GM12801 (cell line): Measurements from ENCODE around the gene LINGO4.

Source experiments
- TF ChIP-seq, protein P1 (sequence below): IDR thresholded peaks from one replicate; pipeline ENCODE4 v1.5.1; 2011; ENCODE audit warnings: control low read depth; ENCODE audit not compliant: insufficient read length; ENCODE audit errors: extremely low read depth

The LINGO4 gene

DNA sequence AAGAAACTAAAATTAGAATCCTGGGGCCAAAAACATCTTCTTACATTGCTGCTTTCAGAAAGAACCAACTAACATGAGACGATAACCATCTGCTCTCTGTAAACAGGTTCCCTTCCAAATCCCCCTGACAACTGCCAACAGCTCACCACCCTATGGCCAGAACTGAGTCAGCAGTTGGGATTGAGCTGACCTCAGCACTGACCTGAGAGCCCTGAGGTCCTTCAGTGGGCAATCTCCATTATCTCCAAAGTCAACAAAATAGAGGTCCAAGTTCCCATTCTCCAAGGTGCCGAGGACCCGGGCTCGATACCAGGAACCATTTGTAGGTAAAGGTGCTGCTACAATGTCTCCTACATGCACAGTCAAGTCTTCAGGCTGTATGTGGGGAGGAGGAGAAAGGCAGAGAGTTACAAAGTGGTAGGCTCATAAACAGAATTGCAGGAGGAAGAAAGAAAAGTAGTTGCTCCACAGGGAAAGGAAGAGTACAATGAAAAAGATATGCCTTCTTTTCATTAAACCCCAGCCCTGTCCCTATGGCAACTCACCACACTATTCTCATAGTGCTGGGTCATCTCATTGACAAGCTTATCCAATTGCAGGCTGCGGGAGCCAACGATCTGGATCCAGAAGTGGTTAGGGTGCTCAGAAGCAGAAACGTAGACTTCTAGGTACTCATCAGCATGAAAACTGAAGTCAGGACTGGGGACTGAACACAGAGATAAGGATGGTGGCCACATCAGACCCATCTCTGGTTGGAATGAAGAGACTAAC is 29.1 kb downstream of the LINGO4 start:
- TF ChIP-seq, protein P1, sequence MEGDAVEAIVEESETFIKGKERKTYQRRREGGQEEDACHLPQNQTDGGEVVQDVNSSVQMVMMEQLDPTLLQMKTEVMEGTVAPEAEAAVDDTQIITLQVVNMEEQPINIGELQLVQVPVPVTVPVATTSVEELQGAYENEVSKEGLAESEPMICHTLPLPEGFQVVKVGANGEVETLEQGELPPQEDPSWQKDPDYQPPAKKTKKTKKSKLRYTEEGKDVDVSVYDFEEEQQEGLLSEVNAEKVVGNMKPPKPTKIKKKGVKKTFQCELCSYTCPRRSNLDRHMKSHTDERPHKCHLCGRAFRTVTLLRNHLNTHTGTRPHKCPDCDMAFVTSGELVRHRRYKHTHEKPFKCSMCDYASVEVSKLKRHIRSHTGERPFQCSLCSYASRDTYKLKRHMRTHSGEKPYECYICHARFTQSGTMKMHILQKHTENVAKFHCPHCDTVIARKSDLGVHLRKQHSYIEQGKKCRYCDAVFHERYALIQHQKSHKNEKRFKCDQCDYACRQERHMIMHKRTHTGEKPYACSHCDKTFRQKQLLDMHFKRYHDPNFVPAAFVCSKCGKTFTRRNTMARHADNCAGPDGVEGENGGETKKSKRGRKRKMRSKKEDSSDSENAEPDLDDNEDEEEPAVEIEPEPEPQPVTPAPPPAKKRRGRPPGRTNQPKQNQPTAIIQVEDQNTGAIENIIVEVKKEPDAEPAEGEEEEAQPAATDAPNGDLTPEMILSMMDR = no peak

DNA sequence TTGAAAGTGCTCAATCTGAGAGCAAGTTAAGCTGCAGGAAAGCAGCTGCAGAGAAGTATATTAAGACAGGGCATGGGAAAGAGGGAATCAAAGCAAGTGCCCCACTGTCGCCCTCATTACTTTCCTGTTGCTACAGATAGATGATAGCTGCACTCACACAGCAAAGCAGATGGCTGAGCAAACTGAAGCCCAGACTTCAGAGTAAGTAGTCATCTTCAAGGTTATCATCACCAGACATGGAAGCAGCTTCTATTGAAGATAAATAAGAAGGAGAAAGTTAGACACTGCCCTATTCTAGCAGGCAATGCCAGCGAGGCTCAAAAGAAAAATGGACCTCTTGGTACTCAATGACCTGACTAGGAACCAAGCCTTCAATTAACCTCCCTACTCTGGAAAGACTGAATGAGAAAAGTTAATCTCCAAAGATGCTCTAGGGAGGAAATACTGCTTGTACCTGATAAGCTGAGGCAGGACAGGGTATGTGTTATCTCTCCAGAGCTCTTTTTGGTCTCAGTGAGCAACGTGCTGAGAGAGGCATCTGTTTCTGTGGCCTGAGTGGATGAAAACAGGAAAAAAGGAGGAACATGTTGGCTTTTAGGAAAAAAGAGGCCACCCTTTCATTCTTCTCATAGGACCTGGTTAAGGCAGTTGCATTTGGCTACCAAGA is 30.8 kb downstream of the LINGO4 start:
- TF ChIP-seq, protein P1 = no peak

DNA sequence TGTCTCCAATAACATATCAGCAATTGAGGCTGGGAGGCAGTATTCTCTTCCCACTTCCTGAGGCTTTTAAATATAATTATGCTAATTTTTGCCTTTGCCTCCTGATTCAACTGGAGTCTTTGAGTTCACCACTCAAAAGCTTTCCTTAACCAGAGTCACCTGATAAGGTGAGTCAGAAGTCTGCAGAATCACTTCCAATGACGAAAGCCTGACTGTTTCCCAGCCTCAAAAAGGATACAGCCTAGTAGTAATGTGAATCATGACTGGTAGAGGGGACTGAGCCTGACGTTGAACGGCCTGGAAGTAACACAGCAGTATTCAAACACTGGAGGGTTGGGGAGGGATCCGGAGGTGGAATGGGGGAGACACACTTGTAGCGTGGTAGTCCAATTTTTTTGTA is 31.5 kb downstream of the LINGO4 start:
- TF ChIP-seq, protein P1 = no peak

DNA sequence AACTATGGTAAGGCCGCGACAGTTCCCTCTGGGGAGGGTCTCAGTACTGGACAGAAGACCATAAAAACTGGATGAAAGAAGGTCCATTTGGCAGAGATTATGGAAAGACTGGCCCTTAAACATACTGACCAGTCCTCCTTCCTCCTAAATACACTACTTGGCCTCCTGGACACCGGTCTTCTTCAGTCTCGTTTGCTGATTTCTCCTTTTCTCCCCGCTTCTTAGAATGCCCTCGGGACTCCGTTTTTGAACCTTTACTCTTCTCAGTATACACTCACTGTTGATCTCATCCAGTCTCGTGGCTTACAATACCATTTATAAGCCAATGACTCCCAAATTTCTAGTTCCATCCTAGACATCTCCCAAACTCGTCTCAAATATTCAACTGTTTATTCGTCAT is 41.2 kb downstream of the LINGO4 start:
- TF ChIP-seq, protein P1 = no peak

DNA sequence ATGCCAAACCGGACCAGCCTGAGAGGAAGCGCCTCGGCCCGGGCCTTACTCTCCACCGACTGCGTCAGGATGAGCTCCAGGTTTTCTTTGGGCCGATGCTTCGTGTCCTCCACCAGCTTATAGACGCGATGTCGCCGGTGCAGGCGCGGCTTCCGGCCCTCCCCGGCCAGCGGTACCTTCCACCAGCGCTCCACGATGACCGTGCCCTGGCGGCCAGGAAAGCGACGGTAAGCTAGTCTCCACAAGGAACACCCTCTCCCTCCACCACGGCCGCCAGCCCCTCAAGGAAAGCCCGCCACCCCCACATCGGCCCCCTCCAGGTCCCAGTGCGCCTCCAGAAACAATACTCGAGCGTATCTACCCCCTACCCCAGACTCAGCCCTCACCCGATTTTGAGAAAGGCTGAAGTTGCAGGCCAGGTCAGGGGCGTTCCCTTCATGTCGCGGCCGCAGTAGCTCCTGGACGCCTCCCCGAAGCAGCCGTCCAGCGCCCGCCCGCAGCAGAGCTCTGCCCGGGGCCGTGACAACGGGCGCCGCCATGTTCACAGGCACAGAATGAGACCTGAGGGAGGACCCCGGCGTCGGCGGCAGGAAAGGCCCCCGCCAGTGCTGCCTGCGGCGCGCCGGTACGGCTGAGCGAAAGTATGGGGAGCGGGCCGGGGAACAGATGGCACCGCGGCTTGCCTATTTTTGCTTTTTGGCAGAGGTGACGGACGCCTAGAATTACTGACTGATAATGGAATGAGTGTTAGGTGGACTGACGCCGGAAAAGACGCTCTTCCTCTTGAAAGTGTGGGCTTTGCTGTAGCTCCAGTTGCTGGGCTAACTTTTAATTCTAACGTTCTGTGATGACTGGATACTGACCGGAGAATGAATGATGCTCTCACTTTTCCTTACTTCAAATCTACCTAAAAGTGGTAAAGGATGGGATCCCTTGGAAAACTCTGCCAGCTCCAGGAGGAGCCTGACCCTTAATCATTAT is 42.0 kb downstream of the LINGO4 start, which contains the start of gene MRPL9:
TSS of gene MRPL9 (minus strand) at position 556 of the 981 bp plus-strand sequence. CDS start at position 539, 17 bp downstream.
- TF ChIP-seq, protein P1 = no peak

DNA sequence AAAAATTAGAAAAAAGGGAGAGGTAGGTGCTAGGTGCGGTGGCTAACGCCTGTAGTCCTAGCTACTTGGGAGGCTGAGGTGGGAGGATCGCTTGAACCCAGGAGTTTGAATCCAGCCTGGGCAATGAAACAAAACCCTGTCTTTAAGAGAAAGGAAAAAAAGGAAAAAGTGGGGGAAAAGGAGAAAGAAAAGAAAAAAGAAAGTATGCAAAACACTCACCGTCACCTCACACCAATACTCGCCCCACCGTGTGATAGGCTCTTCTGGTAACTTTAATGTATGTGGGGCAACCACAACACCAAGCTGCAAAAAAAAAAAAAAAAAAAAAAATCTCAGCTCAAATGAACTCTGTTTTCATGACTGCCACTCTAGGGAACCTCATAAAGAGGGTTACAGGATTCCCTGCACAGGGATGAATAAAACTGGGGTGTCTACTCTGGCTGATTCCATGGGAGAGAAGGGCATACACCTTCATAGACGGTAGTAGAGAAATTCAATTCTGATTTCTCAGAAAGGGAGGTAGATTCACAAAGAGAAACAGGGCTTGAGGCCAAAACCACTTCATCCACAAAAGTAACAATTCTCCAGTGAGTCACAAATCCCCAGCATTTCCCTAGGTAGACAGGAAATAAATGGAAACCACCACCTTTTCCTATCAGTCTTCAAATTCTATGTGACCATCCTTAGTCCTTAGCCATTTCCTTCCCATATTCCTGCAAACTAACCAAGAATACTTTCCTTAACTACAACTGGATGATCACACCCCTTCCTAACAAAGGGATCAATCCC is 44.4 kb downstream of the LINGO4 start:
- TF ChIP-seq, protein P1 = no peak
